PFSK-1 (cell line): ENCODE data around the gene FCN2.

Experiments
- POLR2AphosphoS5 ChIP-seq: IDR thresholded peaks from 2 replicates; pipeline ENCODE4 v1.6.1; 2012; ENCODE audit warnings: low read depth, mild to moderate bottlenecking, control low read depth, low read length, moderate library complexity
- REST ChIP-seq, 2 experiments: IDR thresholded peaks; 2 replicates each; pipeline versions ENCODE4 v1.6.1 to v1.8.0; 2011 to 2012; ENCODE audit warnings: low read depth in 2 of 2, low read length in 2 of 2, control low read depth in 1 of 2, inconsistent platforms in 1 of 2, mild to moderate bottlenecking in 1 of 2, moderate library complexity in 1 of 2; ENCODE audit not compliant: insufficient read depth in 1 of 2
- TAF1 ChIP-seq: IDR thresholded peaks from 2 replicates; pipeline ENCODE4 v1.6.1; 2012; ENCODE audit warnings: low read length, control low read depth, borderline replicate concordance; ENCODE audit not compliant: insufficient read depth

GRCh38 chr9:134928436-134929192 lies 48.0 kb downstream of the FCN2 start:
- no peak for TF ChIP-seq POLR2AphosphoS5
- TF ChIP-seq REST (IDR thresholded peaks at IDR 0.05; ENCODE audit: insufficient read depth in 1 of 2, low read depth in 2 of 2, low read length in 2 of 2) = no peak
- TF ChIP-seq TAF1 = no peak
